Measurements from ENCODE around the gene CHCHD6. TPM values are rescaled to one million over a fixed set of nuclear protein-coding genes. Genes with fewer than 3 reads are reported as not detected.

Gene CHCHD6
- total and polyA plus RNA-seq, 2 donors (not counting 3 experiments of a cell fraction or from before 2014, with no cell fraction given): 8.4 to 10.1 TPM

GRCh38 chr3:126866175-126866759 lies 162.2 kb downstream of the CHCHD6 start:
- Histone ChIP-seq H3K4me1 (ENCODE audit: control insufficient read depth, extremely low read depth, insufficient read depth, low read length) (no peaks in the 10 kb centered on the region), H3K4me2 (ENCODE audit: insufficient read depth, low read length) (no peak overlapping the region), H3K27ac (ENCODE audit: insufficient read depth, low read depth, low read length) (no peak overlapping the region), H3K9me3 (replicated peaks; ENCODE audit: control insufficient read depth, insufficient read depth, low read length) (no peaks in the 10 kb centered on the region), H4K20me1 (replicated peaks; ENCODE audit: control insufficient read depth, extremely low read depth, insufficient read depth, low read length) (no peaks in the 10 kb centered on the region), H3K4me3 (replicated peaks in 1 of 3; ENCODE audit: insufficient read depth in 1 of 3, low read depth in 1 of 3, low read length in 3 of 3) (no peak overlapping the region), H3K36me3 (ENCODE audit: control insufficient read depth in 2 of 2, extremely low read depth in 1 of 2, insufficient read depth in 2 of 2, low read length in 2 of 2) (no peaks in the 10 kb centered on the region), H3K9me1 (replicated peaks; ENCODE audit: control insufficient read depth, extremely low read depth, insufficient read depth, low read length) (no peaks in the 10 kb centered on the region), H3K79me2 (ENCODE audit: control insufficient read depth, insufficient read depth, low read length) (no peaks in the 10 kb centered on the region), H2AFZ (ENCODE audit: low read depth, low read length) (no peak overlapping the region), H3K9ac (replicated peaks; ENCODE audit: extremely low read depth, insufficient read depth, low read length) (no peak overlapping the region), H3K27me3 (ENCODE audit: control insufficient read depth in 2 of 2, insufficient read depth in 2 of 2, low read length in 2 of 2) (no peaks in the 10 kb centered on the region)
- DNase-seq (ENCODE audit: low read depth, low spot score) (no peak), FAIRE-seq (no peak)
- no peak for TF ChIP-seq JUN (IDR thresholded peaks at IDR 0.05; ENCODE audit: borderline replicate concordance, insufficient read depth, insufficient read length, low read depth)
- TF ChIP-seq MAX (IDR thresholded peaks at IDR 0.05; ENCODE audit: insufficient read depth, insufficient read length): no peak
- no TSS peak for BruUV-seq (replicated peaks)
- POLR2A ChIA-PET: no interaction called here
- intact Hi-C loops (cut with micrococcal nuclease) (no loop called here), dilution Hi-C loops (cut with MboI; ENCODE audit: extremely low pct_ligation_motif_present, low sequenced_read_pairs) (no loop called here)
- CTCF ChIA-PET: no interaction called here

- dilution Hi-C loops (cut with MboI; ENCODE audit: extremely low pct_ligation_motif_present, low sequenced_read_pairs): no loop called here
- H3K9me3 ChIP-seq (replicated peaks; ENCODE audit: control insufficient read depth, insufficient read depth, low read length): no peaks in the 10 kb centered on the region
- H3K36me3 ChIP-seq (ENCODE audit: control insufficient read depth in 2 of 2, extremely low read depth in 1 of 2, insufficient read depth in 2 of 2, low read length in 2 of 2): no peaks in the 10 kb centered on the region
- BruUV-seq (replicated peaks): no TSS peak
- H3K27me3 ChIP-seq (ENCODE audit: control insufficient read depth in 2 of 2, insufficient read depth in 2 of 2, low read length in 2 of 2): no peaks in the 10 kb centered on the region
- H3K9me1 ChIP-seq (replicated peaks; ENCODE audit: control insufficient read depth, extremely low read depth, insufficient read depth, low read length): no peaks in the 10 kb centered on the region
- H3K27ac ChIP-seq (ENCODE audit: insufficient read depth, low read depth, low read length): no peak overlapping the region
- H3K4me3 ChIP-seq (replicated peaks in 1 of 3; ENCODE audit: insufficient read depth in 1 of 3, low read depth in 1 of 3, low read length in 3 of 3): no peak overlapping the region
- no peak overlapping the region for H3K9ac ChIP-seq (replicated peaks; ENCODE audit: extremely low read depth, insufficient read depth, low read length)
- no peaks in the 10 kb centered on the region for H4K20me1 ChIP-seq (replicated peaks; ENCODE audit: control insufficient read depth, extremely low read depth, insufficient read depth, low read length)
- ChIA-PET POLR2A (no interaction called here), CTCF (interaction anchor here (1.0 kb wide), 1 partner anchor 15 kb away, joined by 3 read pairs; no protein-coding TSS in a partner anchor)
- FAIRE-seq (no peak), DNase-seq (ENCODE audit: low read depth, low spot score) (no peak)
- no peaks in the 10 kb centered on the region for H3K79me2 ChIP-seq (ENCODE audit: control insufficient read depth, insufficient read depth, low read length)
- no peak overlapping the region for H2AFZ ChIP-seq (ENCODE audit: low read depth, low read length)
- TF ChIP-seq JUN (IDR thresholded peaks at IDR 0.05; ENCODE audit: borderline replicate concordance, insufficient read depth, insufficient read length, low read depth): no peak
- no peak for TF ChIP-seq FOS (IDR thresholded peaks at IDR 0.05; ENCODE audit: borderline replicate concordance, insufficient read depth, low read length)
- no peak for TF ChIP-seq GATA2 (IDR thresholded peaks at IDR 0.05; ENCODE audit: insufficient read depth, insufficient read length, low read depth, low read length)
- no peak for TF ChIP-seq POLR2A (IDR thresholded peaks at IDR 0.05; ENCODE audit: low read depth, low read length)
- no peak for TF ChIP-seq MAX (IDR thresholded peaks at IDR 0.05; ENCODE audit: insufficient read depth, insufficient read length)
- H3K4me2 ChIP-seq (ENCODE audit: insufficient read depth, low read length): no peak overlapping the region
- H3K4me1 ChIP-seq (ENCODE audit: control insufficient read depth, extremely low read depth, insufficient read depth, low read length): no peaks in the 10 kb centered on the region
- intact Hi-C loops (cut with micrococcal nuclease): no loop called here
Measured at GRCh38 chr3:126867190-126867862, 163.3 kb downstream of the CHCHD6 start.

All from endothelial cell of umbilical vein (primary cell).